SKM-1 (cell line): ENCODE results near the gene STAT5A.
A peak's percentile ranks its signal among the peaks of the same experiment; 100 is the strongest.

Experiments
- DNase-seq: peaks from one replicate; lab custom pipeline; 2025; ENCODE audit not compliant: unreplicated experiment; lab: John Stamatoyannopoulos, UW

Gene STAT5A

GRCh38 chr17:42322382-42323267 lies 34.3 kb downstream of the STAT5A start:
- peak; percentile 82 for DNase-seq

GRCh38 chr17:42323268-42323773 lies 35.0 kb downstream of the STAT5A start:
- DNase-seq, result no peak

- DNase-seq, result no peak
Measured at GRCh38 chr17:42325026-42325425, 36.7 kb downstream of the STAT5A start.

DNA sequence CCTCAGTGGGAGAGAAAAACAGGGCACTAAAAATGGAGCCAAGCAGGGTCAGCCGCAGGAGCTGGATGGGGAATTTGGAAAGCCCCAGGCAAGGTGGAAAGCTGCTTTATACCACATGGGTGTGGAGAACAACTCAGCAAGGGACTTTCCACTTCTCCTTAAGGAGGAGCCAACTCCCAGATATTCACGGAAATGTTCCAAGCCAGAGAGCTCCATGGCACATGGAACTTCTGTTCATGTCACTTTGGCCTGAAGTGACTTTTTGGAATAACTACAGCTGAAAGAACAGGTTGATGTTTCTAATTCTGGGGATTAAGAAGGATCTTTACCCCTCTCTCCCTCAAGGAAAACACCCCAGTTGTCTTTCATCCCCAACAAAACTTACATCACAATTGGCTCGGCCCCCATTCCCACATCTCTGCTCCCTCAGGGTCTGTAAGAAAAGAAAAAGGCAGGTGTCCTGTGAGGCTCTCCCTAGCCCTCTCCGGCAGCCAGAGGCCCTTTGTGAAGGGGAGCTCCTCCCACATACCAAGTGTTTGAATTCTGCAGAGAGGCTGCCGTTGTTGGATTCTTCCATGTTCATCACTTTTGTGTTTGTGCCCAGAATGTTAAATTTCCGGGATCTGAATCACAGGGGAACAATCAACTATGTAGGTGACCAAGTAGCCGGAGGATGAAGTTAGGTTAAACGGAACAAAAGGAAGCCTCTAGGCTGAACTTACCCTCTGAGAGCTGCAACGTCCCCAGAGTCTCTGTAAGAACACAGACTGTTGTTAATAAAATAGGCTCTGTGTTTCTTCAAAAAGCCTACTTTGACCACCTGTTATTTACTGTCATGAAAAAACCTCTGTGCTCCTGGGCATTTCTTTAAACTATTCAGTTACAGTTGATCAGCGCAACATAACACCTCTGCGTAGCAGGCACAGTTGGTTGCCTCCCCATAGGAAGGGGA lies 41.0 kb downstream of the STAT5A start:
- DNase-seq, result no peak

DNA sequence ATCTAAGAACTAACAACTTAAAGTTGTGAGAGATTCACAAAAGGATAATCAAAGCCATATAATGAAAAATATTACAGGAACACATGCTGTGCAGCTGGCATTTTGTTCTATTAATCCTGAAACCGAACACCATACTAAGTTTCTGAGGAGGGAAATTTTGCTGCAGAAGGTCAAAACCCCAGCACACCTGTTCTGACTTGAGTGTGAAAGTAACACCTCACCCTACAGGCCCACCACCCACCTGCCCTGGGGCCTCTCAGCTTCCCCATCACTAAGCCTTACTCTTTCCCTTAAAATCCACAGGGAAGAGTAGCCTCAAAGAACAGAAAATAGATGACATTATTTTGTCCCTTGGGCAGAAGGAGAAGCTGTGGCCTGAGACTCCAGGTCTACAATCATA lies 44.8 kb downstream of the STAT5A start:
- DNase-seq, result no peak

DNA sequence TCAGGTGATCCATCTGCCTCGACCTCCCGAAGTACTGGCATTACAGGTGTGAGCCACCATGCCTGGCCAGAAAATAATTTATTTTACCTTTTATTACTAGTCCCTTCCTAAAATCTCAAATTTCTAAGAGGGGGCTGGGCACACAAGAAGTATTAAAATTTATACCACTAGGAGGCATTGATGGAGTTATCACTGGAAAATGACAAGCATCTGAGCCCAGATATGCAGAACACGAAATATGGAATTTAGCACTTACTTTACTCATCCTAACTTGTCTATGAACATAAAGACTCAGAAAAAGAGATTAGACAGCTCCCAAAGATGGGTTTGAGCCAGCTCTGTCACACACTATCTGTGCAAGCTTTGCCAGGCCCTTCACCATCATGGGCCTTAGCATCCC lies 46.4 kb downstream of the STAT5A start:
- DNase-seq, result no peak

GRCh38 chr17:42337442-42337841 lies 49.1 kb downstream of the STAT5A start:
- DNase-seq, result no peak

- no peak for DNase-seq
Measured at GRCh38 chr17:42338427-42338985, 50.2 kb downstream of the STAT5A start.

DNA sequence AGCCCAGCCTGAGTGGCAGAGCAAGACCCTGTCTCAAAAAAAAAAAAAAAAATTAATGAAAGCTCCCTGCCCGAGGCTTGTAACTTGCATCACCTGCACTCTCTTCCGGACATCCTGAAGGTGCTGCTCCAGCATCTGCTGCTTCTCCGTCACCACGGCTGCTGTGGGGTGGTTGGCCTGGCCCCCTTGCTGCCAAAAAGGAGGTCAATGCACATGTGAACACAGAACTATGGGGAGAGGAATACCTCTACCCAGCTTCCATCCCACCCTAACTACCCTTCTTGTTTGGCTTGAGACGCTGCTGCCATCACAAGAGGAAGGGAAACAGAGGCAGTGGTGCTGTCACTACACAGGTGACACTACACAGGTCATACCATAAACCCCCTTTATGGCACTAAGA lies 50.9 kb downstream of the STAT5A start:
- no peak for DNase-seq

DNA sequence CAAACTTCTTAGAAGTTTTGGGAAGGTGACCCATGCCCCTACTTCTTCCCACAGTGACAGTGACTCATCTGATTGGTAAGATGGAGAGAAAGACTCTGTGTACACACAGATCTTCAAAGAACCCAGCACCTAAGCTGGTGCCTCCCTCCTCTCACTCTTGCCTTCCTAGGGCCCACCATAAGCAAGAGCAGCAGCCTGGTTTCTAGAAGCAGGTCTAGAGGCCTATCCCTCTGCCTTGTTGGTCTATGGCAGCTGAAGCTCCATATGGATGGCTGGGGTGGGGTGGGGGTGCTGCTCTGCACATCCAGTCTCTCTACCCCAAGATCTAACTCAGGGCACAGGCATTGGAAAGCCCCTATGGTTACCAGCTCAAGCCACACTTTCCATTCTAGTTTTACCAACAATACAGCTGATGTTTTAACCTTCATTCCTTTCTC lies 52.4 kb downstream of the STAT5A start:
- no peak for DNase-seq

DNA sequence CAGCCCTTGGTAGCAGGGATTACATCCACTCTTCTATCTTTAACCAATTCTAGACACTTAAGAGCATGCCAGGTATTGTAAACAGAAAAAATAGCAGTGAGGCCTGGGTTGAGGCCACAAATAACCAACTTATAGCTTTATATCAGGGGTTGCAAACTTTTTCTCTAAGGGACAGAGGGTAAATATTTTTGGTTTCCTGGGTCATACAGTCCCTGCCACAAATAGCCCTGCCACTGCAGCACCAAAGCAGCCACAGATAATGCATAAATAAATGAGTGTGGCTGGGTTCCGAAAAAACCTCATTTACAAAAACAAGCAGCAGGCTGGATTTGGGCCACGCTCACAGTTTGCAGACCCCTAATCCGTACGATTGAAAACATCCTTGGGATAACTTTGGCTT lies 53.3 kb downstream of the STAT5A start:
- DNase-seq, result no peak

GRCh38 chr17:42342242-42343008 lies 54.1 kb downstream of the STAT5A start:
- no peak for DNase-seq

DNA sequence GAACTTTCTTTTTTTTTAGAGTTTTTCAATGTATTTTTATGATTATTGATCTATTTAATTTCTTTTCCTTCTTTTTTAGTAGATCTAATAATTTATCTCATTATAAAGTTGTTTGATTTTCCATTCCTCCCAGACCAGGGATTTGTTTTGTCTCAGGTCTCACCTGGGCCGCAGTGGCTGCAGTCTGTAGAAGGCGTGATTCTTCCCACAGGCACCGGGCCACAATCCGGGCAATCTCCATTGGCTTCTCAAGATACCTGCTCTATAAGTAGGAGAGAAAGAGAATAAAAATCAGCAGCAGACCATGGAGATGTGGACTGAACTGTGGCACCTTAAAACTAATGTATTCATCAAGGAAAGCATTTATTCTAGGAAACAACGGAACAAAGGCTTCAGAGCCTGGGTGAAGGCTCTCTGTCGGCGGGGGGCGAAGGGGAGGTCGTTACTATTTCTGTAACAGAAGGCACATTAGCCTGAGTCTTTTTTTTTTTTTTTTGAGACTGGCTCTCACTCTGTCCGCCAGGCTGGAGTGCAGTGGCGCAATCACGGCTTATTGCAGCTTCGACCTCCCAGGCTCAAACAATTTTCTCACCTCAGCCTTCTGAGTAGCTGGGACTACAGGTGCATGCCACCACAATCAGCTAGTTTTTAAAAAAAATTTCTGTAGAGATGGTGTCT lies 57.2 kb downstream of the STAT5A start:
- DNase-seq, result no peak

DNA sequence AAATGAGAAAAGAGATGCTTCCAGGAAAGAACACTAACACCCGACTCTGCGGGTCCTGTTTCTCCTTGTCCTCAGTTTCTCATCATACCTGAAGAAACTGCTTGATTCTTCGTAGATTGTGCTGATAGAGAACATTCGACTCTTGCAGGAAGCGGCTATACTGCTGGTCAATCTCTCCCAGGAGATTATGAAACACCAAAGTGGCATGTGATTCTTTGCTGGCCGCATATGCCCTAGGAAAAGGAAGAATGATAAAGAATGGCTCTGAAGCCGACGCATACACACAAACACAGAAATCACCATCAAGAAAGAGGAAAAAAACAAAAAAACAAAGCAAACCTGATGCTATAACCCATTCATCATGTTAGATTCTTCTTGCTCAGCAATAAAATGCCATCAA lies 58.2 kb downstream of the STAT5A start:
- DNase-seq, result no peak

GRCh38 chr17:42347198-42347597 lies 58.9 kb downstream of the STAT5A start:
- DNase-seq, result no peak

DNA sequence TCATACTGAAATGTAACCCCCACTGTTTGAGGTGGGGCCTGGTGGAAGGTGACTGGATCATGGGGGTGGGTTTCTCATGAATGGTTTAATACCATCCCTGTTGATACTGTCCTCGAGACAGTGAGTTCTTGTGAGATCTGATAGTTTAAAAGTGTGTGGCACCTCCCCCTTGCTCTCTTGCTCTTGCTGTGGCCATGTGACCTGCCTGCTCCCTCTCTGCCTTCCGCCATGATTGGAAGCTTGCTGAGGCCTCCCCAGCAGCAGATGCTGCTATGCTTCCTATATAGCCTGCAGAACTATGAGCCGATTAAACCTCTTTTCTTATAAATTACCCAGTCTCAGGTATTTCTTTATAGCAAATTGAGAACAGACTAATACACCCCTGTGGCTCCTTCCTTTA lies 59.3 kb downstream of the STAT5A start:
- no peak for DNase-seq

DNA sequence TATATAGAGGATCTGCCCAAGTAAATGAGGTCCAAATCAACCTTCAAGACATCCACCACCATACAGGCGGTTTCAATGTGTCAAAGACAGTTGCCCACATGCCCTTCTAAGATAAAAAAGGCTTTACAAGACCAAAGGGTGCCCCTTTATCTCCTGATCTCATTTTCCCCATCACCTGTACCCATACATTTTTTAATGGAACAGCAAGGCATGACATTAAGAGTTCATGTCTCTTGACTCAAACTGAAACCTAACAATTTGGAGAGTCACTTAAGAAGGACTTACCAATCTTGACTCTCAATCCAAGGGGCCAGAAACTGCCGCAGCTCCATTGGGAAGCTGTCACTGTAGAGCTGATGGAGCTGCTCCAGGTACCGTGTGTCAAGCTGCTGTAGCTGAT lies 59.8 kb downstream of the STAT5A start:
- no peak for DNase-seq

- no peak for DNase-seq
Measured at GRCh38 chr17:42354956-42355843, 66.9 kb downstream of the STAT5A start.

DNA sequence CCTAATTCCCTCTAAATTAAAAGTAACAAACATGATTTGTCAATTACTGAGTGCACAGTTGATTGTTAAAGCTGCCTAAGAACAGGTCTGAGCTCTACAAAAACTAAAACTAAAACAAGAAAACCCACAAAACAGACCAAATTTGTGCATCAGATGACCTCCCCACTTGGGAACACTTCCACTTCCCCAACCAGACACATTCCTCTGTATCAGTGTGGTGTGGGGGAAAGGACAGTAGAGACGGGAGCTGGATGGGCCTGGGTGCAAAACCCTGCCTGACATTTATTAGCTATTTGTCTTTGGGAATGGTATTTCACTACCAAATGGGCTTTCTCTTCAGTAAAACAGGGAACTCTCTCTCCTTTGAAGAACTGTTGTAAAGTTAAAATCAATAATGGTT lies 70.1 kb downstream of the STAT5A start:
- DNase-seq, result no peak
